ENCODE measurements around the gene TMEM74B.
A peak's percentile ranks its signal among the peaks of the same experiment; 100 is the strongest.

The TMEM74B gene

DNA sequence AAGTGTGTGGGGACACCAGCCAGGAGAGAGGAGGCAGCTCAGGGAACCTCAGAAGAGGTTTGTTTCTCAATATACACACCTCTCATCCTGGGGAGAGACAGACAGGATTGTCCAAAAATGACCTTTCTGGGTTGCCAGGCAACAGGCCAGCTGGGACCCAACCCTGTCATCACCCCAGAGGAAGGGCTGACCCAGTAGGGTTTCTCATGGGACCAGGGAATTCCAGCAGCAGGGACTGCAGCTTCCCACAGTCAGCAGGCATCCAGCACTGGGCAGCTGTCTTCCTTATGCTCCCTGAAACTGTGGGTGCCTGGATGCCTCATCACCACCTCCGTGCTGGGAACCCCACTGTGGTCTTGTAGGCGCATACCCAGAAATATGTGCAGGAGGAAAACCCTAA, 19.8 kb upstream of the TMEM74B start:
- DNase-seq, result peak in 1 of 2 donors; percentile 61

DNA sequence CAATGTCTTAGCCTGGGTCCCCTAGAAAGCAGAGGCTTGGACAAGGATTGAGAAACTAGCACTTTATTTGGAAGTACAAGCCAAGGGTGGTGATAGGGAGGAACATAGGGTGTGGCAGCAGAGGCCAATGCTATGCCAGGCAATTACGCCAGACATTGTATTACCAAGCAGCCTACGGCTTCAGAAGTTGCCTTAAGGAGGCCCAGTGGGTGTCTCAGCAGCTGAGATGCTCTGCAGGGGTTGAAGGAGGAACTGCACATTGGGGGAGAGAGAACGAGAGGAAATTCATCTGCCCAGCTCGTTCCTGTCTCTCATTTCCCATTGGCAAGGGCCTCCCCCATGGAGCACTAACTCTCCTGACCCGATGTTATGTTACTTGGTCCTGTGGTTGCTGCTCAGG, 19.3 kb upstream of the TMEM74B start:
- peak; percentile 42 to 83 for DNase-seq

DNA sequence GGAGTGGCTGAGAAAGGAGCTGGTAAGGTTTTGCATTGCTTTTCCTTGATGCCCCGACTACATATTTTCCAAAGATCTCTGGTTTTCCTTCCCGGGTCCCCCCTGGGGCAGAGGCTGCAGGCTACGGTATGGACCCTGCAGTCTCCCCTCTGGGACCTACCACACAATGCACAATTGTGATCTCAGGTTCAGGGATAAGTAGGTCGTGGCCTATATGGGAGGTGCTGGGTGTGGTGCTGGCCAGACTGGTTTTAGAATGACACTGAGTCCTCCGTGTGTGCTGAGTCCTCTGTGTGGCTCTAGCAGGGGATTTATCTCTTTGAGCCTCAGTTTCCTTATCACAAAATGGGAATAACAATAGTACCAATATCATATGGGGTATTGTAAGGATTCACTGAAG, 18.8 kb upstream of the TMEM74B start:
- DNase-seq, result no peak

DNA sequence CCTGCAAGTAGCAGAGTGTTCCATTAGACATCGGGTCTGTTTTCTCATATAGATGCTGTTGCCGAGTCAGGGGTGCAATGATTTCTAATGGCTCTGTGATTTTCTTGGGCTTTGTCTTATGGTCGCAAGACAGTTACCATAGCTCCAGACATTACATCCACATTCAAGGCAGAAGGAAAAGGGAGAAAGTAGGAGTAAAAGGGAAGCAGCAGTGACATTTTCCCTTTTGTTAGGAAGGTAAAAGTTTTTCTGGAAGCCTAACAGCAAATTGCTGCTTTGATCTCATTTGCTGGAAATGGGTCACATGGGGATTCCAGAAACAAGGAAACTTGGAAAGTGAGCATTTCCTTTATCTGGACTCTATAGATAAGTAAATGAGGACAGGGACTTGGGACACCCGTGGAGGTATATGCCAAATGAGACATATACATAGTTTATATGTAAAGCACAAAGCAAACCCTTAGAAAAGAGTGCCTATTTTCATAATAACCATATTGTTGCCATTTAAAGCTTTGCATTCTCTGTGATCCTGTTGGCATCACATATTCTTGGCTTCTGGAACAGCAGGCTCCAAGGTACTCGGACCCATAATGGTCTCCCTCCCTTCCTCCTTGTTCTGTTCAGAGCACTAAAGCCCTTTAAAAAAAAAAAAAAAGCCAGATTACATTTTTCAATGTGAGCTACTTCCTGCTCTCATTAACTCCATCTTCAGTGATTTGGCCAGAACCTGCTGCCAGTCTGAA, 18.2 kb upstream of the TMEM74B start, which contains the start of gene C20orf202:
C20orf202 (plus strand) TSS at position 693 of the 743 bp plus-strand sequence. CDS start 132 bp downstream, outside the sequence.
- no peak for DNase-seq

GRCh38 chr20:1199964-1200363, 15.2 kb upstream of the TMEM74B start:
- no peak for DNase-seq

DNA sequence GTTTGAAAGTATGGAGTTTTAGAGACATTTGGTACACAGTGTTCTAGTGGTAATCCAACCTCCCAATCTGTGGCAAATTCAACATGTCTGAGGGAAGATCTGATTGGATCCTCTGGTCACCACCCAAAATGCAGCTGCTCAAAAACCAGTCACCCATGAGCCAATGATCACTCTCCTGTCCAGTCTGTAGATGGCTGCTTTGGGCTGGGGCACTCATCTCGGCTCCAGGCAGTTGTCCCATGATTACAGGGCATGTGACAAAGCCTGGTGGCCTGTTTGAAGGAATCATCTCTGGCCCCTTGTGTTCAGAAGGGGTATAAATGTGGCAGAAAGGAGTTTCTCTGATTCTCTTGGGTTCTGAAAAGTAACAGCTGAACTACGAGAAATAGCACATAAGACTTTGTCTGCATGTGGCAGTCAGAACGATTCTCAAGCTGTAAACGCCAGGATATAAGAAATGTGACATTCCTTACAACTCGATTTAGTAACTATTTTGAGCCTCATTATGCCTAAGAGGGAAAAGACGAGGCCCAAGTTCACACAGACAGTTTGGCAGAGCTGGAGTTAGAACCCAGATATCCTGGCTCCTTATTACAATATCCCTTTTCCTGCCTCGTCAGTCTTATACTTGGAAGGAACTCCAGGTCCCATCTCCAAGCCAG, 14.6 kb upstream of the TMEM74B start:
- no peak for DNase-seq

DNA sequence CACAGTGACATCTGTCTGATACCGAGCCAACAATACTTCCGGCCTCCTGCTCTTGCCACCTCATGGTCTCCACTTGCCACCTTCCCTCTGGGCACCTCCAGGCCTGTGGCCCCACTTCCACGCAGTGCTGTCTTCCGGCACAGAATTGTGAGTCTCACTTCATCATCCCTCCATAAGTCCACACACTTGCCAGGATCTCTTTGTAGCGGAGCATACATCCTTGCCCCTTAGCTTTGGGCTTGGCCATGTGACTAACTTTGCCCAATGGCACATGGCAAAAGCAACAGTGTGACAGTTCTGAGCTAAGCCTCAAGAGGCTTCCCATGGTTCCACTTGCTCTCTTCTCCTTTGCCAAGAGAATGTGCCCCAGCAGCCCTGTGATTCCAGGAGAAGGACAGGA, 14.0 kb upstream of the TMEM74B start:
- DNase-seq, result no peak

DNA sequence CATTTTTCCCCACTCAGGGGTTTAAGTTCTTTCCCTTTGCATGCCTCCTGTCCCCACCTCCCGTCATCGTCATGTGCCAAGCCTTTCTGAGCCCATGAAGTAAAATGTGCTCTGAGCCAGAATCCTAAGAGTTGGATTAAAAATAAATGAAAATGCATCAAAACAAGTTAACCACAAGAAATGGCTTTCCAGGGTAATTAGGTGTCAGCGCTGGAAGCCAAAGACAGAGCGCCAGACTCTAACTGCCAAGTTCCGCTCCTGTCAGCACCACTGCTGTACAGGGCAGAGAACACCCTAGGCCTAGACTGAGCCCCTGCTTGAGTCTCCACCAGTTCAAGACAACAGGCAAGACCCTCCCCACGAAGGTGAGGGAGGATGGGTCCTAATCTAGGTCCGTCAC, 13.0 kb upstream of the TMEM74B start:
- DNase-seq, result no peak

- DNase-seq, result peak in 1 of 2 donors; percentile 31
These were observed 11.9 kb upstream of the TMEM74B start for GRCh38 chr20:1196634-1197033.

- DNase-seq, result no peak
These were observed 10.4 kb upstream of the TMEM74B start for GRCh38 chr20:1195226-1195625.

DNA sequence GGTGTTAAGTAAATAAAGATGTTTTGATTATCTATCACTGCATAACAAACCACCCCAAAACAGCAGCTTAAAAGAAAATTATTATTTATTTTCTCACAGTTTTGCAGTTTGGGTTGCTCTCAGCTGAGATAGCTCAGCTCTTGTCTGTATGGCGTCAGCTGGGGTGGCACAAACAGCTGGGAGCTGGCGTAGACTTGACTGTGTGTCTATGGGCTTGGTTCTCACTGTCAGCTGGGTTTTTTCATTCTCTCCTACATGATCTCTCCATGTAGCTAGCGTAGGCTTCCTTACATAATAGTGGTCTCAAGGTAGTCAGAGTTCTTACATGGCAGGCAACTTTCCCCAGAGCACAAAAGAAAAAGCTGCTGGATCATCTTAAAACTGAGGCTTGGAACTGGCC, 6.5 kb upstream of the TMEM74B start:
- no peak for DNase-seq

DNA sequence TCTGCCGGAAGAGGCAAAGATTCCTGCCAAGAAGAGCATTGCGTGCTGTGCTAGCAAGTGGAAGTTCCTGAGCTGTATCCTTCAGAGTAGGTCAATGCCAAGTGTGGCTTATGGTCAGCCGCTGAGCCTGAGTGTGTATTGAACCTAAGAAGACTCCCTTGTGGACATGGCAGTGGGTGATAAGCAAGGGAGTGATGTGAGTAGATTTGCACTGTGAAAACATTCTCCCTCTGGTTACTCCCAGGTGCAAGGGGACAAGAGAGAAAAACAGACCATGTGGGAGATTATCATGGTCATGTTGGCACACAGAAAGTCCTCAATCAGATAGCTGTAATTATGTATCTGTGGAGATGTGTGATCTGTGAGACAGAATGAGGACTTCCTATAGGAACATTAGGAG, 6.1 kb upstream of the TMEM74B start:
- DNase-seq, result no peak

- DNase-seq, result no peak
These were observed 5.0 kb upstream of the TMEM74B start for GRCh38 chr20:1189827-1190226.

- DNase-seq, result no peak
These were observed 3.6 kb upstream of the TMEM74B start for GRCh38 chr20:1188347-1188746.

GRCh38 chr20:1187605-1188171, 2.9 kb upstream of the TMEM74B start:
- no peak for DNase-seq

DNA sequence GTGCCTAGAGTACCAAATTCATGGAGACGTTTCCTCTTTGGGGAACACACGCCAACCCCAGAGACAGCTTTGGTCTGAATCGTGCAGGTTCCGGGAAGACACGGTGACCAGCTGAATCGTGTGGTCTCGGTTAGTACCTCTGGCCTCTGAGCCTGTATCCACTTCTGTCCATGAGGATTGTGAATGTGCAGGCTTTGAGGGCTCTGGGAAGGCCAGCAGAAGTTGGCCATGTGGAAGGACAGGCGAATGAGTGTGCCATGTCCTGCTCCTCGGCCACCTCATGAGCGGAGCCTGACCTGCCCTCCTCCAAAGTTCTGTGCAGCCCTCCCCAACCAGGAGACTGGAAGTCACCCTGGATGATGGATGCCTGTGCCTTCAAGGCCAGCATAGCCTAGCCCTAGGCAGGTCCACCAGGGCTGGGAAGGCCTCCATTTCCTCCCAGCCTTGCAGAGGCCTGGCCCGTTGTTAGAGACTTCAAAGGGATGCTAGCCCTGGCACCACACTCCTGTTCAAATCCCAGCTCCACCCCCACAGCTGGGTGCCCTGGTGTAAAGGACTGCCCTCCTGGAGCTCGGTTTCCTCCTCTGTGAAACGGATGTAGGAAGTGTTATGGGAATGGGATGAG, 1.7 kb upstream of the TMEM74B start:
- DNase-seq, result no peak

- DNase-seq, result peak; percentile 35 to 50
These were observed 1.1 kb upstream of the TMEM74B start for GRCh38 chr20:1185790-1186334.

GRCh38 chr20:1185316-1185741, 548 bp upstream of the TMEM74B start:
- DNase-seq, result no peak

DNA sequence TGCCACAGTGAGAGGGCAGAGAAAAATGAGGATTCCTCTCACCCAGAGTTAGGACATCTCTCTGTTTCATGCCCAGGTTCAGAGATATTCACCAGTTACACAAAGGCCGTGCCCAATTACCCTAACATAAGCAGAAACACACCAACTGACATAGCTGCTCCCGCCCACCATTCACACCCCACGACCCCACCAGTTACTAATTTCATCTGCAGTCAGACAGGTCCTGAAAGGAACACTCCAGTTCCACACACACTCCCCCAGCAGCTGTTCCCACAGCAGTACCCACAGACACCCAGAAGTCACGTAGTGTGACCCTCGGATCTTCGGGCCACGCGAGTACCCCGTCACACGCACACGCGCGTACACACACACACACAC, 532 bp downstream of the TMEM74B start:
- no peak for DNase-seq

- no peak for DNase-seq
These were observed 1.6 kb downstream of the TMEM74B start for GRCh38 chr20:1183153-1183552.

- peak; percentile 44 to 63 for DNase-seq
These were observed 2.7 kb downstream of the TMEM74B start for GRCh38 chr20:1182106-1182505.

DNA sequence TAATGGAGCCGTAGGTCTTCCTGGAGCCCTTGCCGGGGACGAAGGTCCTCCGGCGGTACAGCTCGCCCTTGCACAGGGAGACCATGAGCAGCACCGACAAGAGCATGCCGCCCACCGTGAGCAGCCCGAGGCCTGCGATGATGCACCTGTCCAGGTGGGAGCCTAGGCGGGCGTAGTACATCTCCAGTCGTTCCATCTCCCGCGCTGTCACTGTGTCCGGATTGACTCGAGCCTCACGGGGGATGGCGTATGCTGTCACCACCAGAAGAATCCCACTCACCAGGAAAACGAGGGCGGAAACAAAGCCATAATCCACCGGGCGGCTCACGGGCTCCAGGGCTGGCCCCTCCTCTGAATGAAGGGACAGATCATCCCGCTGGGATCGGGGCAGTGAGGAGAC, 3.8 kb downstream of the TMEM74B start:
- DNase-seq, result no peak

DNA sequence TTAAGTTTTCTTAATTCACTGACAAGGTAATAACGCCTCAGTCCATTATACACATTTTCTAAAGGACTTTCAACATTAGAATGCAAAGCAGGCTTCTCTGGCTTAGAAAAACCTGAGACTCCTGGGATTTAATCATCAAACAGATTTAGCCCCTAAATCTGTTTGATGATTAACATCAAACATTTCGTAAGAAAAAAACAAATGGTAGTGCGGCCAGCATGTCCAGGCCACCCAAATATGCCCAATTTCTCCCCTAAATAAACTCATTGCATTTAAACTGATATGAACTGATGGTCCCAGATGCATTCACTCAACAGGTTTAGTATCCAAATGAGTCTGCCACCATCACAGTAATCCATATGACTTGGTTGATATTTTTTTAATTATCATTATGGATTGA, 6.2 kb downstream of the TMEM74B start:
- DNase-seq, result no peak

All from inflammatory macrophage treated with lipopolysaccharide for 1 hour (primary cell).